Measurements from ENCODE around the gene SV2B.
"Not testable (repeated sequence)": the region's sequence is repeated elsewhere in the genome, so short reads cannot be mapped to it uniquely, and the experiment has no call there.

The SV2B gene

DNA sequence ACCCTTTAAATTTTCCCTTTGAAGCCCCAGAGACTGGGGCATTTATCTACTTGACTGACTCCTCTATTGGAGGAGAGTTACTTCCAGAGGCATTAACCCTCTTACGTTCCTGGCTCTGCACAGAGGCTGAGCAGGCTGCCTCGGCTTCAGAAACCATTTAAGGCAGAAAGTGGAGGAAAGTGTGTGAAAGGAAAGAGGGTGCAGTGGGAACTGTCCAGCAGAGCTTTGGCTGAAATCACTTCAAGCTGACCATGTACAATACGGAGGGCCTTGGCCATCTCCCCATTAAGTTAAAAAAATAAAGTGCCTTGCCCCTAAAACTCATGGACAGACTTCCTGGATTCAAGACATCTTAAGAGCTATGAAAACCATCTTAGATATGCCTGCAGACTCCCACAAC is 238.7 kb downstream of the SV2B start:
- TF ChIP-seq, protein P1, sequence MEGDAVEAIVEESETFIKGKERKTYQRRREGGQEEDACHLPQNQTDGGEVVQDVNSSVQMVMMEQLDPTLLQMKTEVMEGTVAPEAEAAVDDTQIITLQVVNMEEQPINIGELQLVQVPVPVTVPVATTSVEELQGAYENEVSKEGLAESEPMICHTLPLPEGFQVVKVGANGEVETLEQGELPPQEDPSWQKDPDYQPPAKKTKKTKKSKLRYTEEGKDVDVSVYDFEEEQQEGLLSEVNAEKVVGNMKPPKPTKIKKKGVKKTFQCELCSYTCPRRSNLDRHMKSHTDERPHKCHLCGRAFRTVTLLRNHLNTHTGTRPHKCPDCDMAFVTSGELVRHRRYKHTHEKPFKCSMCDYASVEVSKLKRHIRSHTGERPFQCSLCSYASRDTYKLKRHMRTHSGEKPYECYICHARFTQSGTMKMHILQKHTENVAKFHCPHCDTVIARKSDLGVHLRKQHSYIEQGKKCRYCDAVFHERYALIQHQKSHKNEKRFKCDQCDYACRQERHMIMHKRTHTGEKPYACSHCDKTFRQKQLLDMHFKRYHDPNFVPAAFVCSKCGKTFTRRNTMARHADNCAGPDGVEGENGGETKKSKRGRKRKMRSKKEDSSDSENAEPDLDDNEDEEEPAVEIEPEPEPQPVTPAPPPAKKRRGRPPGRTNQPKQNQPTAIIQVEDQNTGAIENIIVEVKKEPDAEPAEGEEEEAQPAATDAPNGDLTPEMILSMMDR (IDR thresholded peaks at IDR 0.05; ENCODE audit: low read depth, low read length): no peak
- H3K4me3 ChIP-seq (ENCODE audit: low read depth, low read length): no peak overlapping the region

DNA sequence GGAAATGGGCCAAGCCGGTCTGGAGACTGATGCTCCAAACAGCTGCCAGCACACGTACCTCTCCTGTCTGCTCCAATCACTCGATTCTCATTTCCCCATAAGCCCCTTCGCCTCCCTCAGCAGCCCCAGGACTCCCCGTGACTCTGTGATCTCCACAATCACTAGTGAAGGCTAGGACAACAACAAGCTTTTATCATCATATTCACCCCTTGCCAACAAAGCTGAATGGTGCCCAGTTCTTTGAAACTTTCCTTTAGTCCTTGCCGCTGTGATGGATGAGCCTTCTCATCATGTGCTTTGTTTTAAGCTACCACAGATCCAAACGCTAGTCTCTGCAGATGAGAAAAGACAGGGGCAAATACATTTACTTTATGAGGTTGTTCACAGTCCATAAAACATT is 242.0 kb downstream of the SV2B start:
- H3K4me3 ChIP-seq (ENCODE audit: low read depth, low read length): no peak overlapping the region
- TF ChIP-seq, protein P1 (IDR thresholded peaks at IDR 0.05; ENCODE audit: low read depth, low read length): no peak

DNA sequence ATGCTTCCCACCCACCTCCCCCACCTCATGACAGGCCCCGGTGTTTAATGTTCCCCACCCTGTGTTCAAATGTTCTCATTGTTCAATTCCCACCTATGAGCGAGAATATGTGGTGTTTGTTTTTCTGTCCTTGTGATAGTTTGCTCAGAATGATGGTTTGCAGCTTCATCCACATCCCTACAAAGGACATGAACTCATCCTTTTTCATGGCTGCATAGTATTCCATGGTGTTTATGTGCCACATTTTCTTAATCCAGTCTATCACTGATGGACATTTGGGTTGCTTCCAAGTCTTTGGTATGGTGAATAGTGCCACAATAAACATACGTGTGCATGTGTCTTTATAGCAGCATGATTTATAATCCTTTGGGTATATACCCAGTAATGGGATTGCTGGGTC is 244.9 kb downstream of the SV2B start:
- H3K4me3 ChIP-seq (ENCODE audit: low read depth, low read length): not testable (repeated sequence)

DNA sequence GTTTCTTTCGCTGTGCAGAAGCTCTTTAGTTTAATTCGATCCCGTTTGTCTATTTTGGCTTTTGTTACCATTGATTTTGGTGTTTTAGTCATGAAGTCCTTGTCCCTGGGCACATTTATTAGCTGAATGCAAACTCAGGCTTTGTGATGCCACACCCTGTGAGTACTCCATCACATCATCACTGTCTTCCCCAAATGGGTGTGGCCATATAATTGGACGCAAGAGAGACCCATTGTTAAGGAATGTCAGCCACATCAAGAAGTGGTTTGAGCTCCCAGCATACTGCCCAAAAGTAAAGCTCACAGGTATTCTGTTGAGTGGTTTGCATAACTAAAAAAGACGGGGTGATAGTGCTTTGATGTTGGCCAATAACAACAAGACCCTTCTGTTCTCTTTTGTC is 245.7 kb downstream of the SV2B start:
- TF ChIP-seq, protein P1 (IDR thresholded peaks at IDR 0.05; ENCODE audit: low read depth, low read length): no peak

DNA sequence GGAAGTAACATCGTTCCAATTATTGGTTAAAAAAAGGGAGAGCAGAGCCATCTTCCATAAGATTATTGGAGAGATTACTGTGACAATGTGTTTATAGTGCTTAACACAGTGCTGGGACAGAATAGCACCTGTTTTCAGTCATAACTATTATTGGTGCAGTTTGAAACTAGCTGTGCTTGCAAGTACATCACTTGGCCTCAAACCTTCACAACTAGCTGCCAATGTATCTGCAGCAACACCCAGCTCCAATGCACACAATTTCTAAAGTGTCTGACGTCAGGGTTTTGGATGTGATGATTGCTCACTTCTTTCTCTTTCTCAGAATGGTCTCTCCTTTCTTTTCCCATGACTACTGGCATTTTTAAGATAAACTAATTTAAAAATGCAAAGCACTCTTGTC is 246.2 kb downstream of the SV2B start:
- no peak overlapping the region for H3K4me3 ChIP-seq (ENCODE audit: low read depth, low read length)
- TF ChIP-seq, protein P1 (IDR thresholded peaks at IDR 0.05; ENCODE audit: low read depth, low read length): no peak

More for the DNA sequence above, 245.7 kb downstream of the SV2B start:
- no peak overlapping the region for H3K4me3 ChIP-seq (ENCODE audit: low read depth, low read length)

DNA sequence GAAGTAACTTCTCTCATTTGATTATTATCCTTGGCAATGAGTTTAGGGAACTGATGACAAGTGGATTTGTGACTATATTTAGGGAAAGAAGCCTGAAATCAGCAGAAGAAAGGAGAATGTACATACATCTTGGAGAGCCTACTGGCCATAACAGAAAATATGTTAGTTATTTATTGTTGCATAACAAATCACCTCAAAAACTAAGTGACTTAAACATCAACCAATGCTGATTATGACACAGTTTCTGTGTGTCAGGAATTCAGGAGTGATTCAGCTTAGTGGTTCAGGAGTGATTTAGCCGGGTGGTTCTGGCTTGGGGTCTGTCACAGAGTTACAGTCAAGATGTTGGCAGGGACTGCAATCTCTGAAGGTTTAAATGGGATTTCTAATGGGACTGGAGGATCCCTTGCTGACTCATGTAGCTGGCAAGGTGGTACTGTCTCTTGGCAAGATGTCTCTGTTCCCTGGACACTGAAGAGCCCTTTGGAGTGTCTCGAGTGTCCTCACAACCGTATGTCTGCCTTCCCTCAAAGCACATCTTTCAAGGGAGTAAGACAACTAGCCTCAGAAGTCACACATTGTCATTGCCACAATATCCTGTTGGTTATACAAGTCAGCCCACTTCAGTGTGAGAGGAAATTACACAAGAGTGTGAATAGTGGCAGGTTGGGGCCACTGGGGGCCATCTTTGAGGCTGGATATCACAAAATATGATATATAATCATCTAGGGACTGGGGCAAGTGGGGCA is 248.9 kb downstream of the SV2B start:
- no peak overlapping the region for H3K4me3 ChIP-seq (ENCODE audit: low read depth, low read length)
- TF ChIP-seq, protein P1 (IDR thresholded peaks at IDR 0.05; ENCODE audit: low read depth, low read length): no peak

Measured in WI38 (cell line).